Fibroblast of the conjunctiva (primary cell): ENCODE measurements around the gene IFITM2.
A peak's percentile ranks its signal among the peaks of the same experiment; 100 is the strongest.
"Not testable (repeated sequence)": the region's sequence is repeated elsewhere in the genome, so short reads cannot be mapped to it uniquely, and the experiment has no call there.

Source experiments
- DNase-seq: peaks from one replicate; pipeline ENCODE4 v3.0.0-alpha.2; 2010; ENCODE audit warnings: low read depth

The IFITM2 gene

GRCh38 chr11:325796-326591 is 18.4 kb downstream of the IFITM2 start:
- no peak for DNase-seq

- no peak for DNase-seq
Observed at GRCh38 chr11:326592-326841, 18.9 kb downstream of the IFITM2 start.

DNA sequence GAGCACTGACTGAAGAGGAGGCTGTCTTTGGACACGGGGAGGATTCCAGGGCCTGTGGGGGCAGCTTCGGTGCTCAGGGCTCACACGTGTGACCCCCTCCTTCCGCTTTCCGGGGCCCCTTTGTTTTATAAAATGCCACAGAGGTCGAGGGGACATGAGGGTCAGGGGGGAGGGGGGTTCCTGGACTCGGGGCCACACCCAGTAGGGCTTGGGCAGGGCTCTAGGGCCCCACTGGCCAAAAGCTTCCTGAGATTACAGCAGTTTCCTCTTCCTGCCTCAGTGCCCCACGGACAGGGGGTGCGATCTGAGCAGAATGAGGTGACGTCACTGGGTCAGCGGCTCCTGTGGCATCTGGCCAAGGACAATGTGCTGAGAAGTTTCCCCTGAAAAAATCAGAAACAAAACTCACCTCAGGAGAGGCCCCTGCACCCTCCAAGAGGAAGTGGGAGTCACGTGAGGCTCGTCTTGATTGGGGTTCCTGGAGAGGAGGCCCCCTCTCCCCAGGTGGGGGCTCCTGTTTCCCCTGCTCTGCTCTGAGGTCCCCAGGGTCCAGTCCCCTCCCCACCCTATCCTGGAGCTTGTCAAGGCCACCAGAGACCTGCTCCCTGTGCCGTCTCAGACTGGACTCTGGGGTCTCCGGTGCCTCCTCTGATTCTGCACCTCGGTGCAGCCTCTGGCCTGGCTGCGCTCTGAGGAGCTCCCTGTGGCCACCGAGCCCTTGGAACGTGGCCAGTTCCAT is 19.4 kb downstream of the IFITM2 start:
- peak; percentile 23 for DNase-seq

GRCh38 chr11:327581-327923 is 19.9 kb downstream of the IFITM2 start:
- DNase-seq: no peak

DNA sequence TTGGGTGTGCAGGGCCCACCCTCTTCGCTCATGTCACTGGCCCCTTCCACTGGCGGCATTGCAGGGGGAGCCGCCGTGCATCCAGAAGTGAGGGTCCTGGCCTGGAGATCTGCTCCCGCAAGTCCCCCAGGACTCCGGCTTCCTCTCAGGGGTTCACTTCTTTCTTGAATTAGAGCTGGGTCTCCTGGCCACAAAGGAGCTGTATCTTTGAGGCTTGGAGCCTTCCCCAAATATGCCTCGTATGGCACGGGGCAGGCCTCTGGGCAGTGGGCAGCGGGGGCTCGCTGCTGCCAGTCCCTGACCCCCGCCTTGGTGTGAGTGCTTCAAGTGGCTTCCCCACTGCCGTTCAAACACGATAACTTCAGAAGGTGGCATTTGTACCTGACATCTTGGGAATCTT is 20.4 kb downstream of the IFITM2 start:
- DNase-seq: no peak

- not testable (repeated sequence) for DNase-seq
Observed at GRCh38 chr11:328516-329100, 21.0 kb downstream of the IFITM2 start.

- DNase-seq: no peak
Observed at GRCh38 chr11:329886-330253, 22.3 kb downstream of the IFITM2 start.

GRCh38 chr11:330307-330693 is 22.7 kb downstream of the IFITM2 start:
- DNase-seq: no peak

- DNase-seq: no peak
Observed at GRCh38 chr11:330694-331357, 23.2 kb downstream of the IFITM2 start.

- DNase-seq: no peak
Observed at GRCh38 chr11:331358-332060, 23.9 kb downstream of the IFITM2 start.

DNA sequence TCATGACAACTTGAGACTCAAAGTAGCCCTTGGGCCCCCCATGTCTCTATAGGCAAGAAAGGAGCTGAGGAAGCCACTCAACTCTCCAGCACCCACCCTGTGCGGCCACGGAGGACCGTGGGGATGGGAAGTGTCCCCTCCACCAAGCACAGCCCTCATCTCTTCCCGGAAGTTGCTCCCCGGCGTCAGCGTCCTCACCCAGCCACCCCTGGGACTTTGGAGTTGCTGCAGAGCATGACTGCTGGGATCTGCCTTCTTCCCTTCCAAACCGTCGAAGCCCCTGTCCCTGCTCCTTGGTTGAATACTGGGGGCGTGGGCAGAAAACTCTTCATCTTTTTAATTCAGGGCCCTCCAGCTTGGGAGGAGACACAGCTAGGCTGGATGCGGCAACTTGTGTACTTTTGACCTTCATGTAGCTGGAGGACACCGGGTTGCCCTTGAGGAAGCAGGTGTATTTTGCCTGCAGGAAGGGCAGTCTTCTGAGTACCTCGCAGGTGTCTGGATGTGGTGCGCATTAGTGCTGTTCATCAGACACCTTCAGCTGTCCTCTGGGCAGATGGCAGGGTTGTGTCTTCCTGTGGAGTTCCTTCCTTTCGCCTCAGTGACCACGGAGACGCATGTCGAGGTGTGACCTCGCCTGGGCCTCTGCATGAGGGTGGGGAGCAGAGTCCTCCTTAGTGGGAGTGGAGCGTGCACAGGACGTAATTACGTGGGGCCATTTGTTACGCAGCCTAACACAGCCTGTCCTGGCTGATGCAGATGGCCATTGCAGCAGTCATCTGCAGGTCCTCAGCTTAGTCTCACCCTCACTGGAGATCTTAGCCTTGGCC is 25.2 kb downstream of the IFITM2 start:
- no peak for DNase-seq

DNA sequence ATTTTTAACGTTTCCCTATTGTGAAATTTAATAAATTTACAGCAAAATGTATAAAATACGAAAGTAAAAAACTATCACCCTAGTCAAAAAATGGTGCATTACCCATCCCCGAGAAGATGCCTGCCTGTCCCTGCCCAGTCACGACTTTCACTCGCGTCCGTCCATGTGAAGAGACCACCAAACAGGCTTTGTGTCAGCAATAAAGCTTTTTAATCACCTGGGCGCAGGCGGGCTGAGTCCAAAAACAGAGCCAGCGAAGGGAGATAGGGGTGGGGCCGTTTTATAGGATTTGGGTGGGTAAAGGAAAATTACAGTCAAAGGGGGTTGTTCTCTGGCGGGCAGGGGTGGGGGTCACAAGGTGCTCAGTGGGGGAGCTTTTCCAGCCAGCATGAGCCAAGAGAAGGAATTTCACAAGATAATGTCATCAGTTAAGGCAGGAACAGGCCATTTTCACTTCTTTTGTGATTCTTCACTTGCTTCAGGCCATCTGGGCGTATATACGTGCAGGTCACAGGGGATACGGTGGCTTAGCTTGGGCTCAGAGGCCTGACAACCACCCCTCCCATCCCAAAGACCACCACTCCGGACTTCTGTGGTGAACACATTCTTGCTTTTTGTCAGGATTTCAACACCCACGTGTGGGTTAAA is 26.1 kb downstream of the IFITM2 start:
- DNase-seq: not testable (repeated sequence)

DNA sequence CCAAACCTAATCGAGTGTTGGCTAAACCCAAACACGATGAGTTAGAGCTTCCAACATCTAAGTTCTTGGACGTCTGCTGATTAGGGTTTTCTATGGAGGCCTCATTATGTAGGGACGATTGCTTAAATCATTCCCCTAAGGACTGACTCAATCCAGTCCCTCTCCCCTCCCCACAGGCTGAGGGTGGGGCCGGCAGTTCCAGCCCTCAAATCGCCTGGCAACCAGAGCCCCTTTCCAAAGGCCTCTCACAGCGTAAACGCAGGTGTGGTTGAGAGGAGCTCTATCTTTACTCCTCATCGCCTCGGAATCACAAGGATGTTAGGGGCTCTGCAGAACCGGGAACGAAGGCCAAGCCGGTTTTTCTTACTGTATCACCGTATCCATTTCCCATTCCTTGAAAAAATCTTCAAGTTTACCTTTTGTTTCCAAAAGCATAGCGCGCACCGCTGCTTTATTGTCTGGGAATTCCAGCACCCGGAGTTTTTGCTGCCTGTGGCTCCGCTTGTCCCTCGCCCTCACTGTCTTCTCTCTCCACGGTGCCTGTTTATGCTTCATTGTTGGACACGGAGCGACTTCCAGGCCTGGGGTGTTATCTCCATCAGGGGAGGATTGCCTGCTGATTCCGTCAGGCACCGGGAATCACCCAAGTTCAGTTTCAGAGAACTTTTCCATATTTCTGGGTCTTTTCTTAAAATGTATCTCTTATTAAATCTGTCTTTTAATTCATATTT is 26.8 kb downstream of the IFITM2 start:
- no peak for DNase-seq

- no peak for DNase-seq
Observed at GRCh38 chr11:335779-336658, 28.4 kb downstream of the IFITM2 start.

DNA sequence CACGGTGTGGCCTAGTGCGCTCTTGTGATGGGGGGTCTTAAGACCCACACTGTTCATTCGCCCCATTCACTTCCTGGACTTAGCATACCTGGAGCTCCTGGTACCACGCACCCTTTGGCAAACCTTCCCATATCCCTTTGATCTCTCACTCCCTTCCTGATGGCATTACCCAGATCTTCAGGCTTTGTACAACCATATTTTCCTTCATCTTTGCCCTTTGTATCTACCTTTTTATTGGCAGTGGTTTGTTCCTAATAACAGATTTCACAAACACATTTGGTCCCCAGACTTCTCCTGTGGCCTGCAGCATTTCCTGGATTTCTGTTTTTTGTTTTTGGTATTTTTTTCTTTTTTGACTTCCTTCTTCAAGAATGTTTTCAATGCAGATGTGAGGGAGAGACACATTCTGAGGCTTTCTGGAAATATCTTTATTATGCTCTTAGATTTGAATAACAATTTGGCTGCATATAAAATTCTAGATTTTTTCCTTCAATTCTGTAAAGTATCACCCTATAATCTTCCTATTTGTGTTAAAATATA is 29.1 kb downstream of the IFITM2 start:
- DNase-seq: no peak

- no peak for DNase-seq
Observed at GRCh38 chr11:337711-338110, 30.1 kb downstream of the IFITM2 start.

DNA sequence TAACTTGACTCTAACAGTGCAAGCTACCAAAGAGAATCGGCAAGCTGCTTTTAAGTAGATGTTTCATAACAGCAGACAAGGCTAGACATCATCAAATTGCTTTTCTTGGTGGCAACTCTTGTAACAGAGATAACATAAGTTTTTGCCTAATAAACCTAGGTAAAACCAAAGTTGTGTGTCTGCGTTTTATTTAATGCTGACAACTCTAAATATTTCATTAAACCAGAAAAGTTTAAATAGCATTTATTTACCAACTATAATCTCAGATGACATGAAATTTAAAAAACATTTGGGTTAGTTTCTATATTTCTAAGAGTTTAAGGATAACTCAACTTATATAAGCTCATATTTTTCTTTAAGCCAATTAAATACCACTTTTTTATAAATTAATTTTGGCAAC is 32.3 kb downstream of the IFITM2 start:
- DNase-seq: no peak

GRCh38 chr11:340539-341512 is 33.2 kb downstream of the IFITM2 start:
- no peak for DNase-seq
